NT2/D1 (cell line): ENCODE data around the gene MIP.
"Not testable (repeated sequence)": the region's sequence is repeated elsewhere in the genome, so short reads cannot be mapped to it uniquely, and the experiment has no call there.

ENCODE experiments used
- YY1 ChIP-seq: IDR thresholded peaks from 2 replicates; pipeline ENCODE4 v1.6.1; 2011; ENCODE audit not compliant: insufficient read length, insufficient read depth
- ZNF274 ChIP-seq: IDR thresholded peaks from 2 replicates; pipeline ENCODE4 v1.6.1; 2011; ENCODE audit warnings: mild to moderate bottlenecking, low read depth, low read length

GRCh38 chr12:56493409-56494105 lies 39.1 kb upstream of the MIP start:
- not testable (repeated sequence) for TF ChIP-seq YY1, ZNF274
